Metanephros (tissue), 1 donor: ENCODE measurements around the gene ZNF586. TPM values are rescaled to one million over a fixed set of nuclear protein-coding genes. Genes with fewer than 3 reads are reported as not detected.

ENCODE experiments used
- total RNA-seq: library from RNA; depleted of rRNA; stranded (reverse); fragments of >200 nt; gene quantifications from one replicate; pipeline ENCODE4 v1.2.3, GENCODE V29; 2014

Gene ZNF586
- 33.7 TPM for total RNA-seq

GRCh38 chr19:57769345-57770131 is at the start of gene ZNF586:
Gene ZNF586 (plus strand): TSS chr19:57769676. CDS start chr19:57769843, 167 bp downstream.

GRCh38 chr19:57746580-57747471 is 22.6 kb upstream of the ZNF586 start, which contains the start of gene ZNF776:
Gene ZNF776 (plus strand): TSS chr19:57746815. CDS start chr19:57747059, 244 bp downstream.

DNA sequence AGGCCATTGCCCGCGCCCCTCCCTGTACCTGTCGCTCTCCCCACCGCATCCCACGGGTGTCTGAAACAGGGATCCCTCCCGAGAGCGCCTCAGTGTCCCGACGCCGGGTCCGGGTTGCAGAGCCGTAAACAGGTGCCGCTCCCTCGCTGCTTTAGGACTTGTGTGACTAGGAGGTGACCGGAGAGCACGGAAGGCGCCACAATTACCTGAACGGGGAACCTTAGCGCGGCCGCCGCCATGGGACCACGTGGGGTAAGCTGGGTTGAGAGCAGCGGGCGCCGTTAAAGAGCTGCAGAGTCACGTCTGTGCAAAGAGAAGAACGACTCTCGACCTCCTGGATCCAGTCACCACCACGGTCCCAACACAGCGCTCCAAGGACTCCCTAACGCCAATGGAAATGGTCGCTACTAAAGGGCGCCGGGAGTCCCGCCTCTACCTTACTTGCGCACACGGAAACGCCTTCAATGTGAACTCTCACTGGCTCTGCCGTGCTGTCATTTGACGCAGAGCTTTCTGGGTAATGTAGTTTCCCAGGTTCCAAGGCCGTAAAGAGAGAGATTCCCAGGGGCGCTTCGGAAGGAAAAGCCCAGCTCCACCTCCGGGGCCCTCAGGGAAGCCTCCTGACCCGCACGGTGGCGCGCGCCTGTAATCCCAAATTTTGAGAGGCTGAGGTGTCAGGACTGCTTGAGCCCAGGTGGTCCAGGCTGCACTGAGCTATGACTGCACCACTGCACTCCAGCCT is 45.2 kb downstream of the ZNF586 start, which contains the start of gene ZNF552:
TSS of gene ZNF552 (minus strand) at position 409 of the 742 bp plus-strand sequence. CDS start at position 239, 170 bp downstream.

DNA sequence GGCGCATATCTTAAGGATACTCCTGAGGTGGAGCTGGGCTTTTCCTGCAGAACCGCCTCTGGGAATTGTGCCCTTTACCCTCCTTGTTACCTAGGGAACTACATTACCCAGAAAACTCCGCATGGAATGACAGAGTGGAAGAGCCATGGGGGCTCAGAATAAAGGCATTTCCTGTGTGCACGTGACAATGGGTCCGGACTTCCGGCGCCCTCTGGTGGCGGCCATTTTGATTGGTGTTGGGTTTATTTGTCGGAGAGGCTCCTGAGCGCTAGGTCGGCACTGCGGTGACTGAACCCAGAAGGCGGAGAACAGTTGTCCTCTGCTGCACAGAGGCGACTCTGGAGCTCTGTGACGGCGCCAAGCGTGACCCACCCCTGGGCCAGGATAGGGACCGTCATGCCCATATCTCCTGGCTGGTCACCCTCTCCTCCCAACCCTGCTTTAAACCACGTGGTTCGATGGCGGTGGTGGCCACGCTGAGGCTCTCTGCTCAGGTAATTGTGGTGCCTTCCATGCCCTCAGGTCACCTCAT is 60.7 kb downstream of the ZNF586 start, which contains the start of gene ZNF587B:
TSS of gene ZNF587B (plus strand) at position 229 of the 532 bp plus-strand sequence. CDS start at position 459, 230 bp downstream.

Other genes with a start within 250 kb of the ZNF586 start
- 12.1 TPM for gene ZNF549, start 242.3 kb upstream of the ZNF586 start, total RNA-seq
- 14.8 TPM for gene ZNF550, start 209.8 kb upstream of the ZNF586 start, total RNA-seq
- 6.8 TPM for gene ZNF416, start 190.8 kb upstream of the ZNF586 start, total RNA-seq
- gene ZIK1, start 185.5 kb upstream of the ZNF586 start, total RNA-seq = 18.9 TPM
- gene ZNF530, start 169.8 kb upstream of the ZNF586 start, total RNA-seq = 6.2 TPM
- 30.1 TPM for gene ZNF134, start 155.4 kb upstream of the ZNF586 start, total RNA-seq
- 25.0 TPM for gene ZNF211, start 136.5 kb upstream of the ZNF586 start, total RNA-seq
- gene ZSCAN4, start 100.7 kb upstream of the ZNF586 start, total RNA-seq = not detected
- gene ZNF551, start 87.7 kb upstream of the ZNF586 start, total RNA-seq = 17.5 TPM
- 24.1 TPM for gene ZNF154, start 60.5 kb upstream of the ZNF586 start, total RNA-seq
- gene ZNF671, start 42.1 kb upstream of the ZNF586 start, total RNA-seq = 13.9 TPM
- gene ZNF776, start 22.9 kb upstream of the ZNF586 start, total RNA-seq = 47.7 TPM
- 20.0 TPM for gene ZNF552, start 45.2 kb downstream of the ZNF586 start, total RNA-seq
- 18.5 TPM for gene ZNF587B, start 60.6 kb downstream of the ZNF586 start, total RNA-seq
- 54.7 TPM for gene ZNF587, start 80.2 kb downstream of the ZNF586 start, total RNA-seq
- gene ZNF814, start 119.4 kb downstream of the ZNF586 start, total RNA-seq = 29.7 TPM
- gene ZNF417, start 146.9 kb downstream of the ZNF586 start, total RNA-seq = 34.0 TPM
- 12.8 TPM for gene ZNF418, start 165.7 kb downstream of the ZNF586 start, total RNA-seq
- 10.9 TPM for gene ZNF256, start 178.0 kb downstream of the ZNF586 start, total RNA-seq
- gene C19orf18, start 204.9 kb downstream of the ZNF586 start, total RNA-seq = 0.53 TPM
- gene ZNF606, start 233.1 kb downstream of the ZNF586 start, total RNA-seq = 47.6 TPM